Activated naive CD8-positive, alpha-beta T cell treated with anti-CD3 and anti-CD28 coated beads for 36 hours (primary cell): Measurements from ENCODE around the gene EFNA4. TPM values are rescaled to one million over a fixed set of nuclear protein-coding genes. Genes with fewer than 3 reads are reported as not detected.

Experiments
- DNase-seq: peaks from one replicate; pipeline ENCODE4 v3.0.0; 2021
- H3K27ac Mint-ChIP-seq: one replicate; pipeline ENCODE4 v1.8.0; 2022; ENCODE audit warnings: mild to moderate bottlenecking, moderate library complexity, mixed read lengths
- H3K27me3 Mint-ChIP-seq: one replicate; pipeline ENCODE4 v1.8.0; 2022; ENCODE audit warnings: mild to moderate bottlenecking, mixed read lengths
- H3K36me3 Mint-ChIP-seq: one replicate; pipeline ENCODE4 v1.8.0; 2021; ENCODE audit warnings: mild to moderate bottlenecking, mixed read lengths
- H3K4me1 Mint-ChIP-seq: one replicate; pipeline ENCODE4 v1.8.0; 2021; ENCODE audit warnings: mixed read lengths
- H3K4me3 Mint-ChIP-seq: one replicate; pipeline ENCODE4 v1.8.0; 2022; ENCODE audit warnings: mild to moderate bottlenecking, moderate library complexity, mixed read lengths
- H3K9me3 Mint-ChIP-seq: one replicate; pipeline ENCODE4 v1.8.0; 2022; ENCODE audit warnings: mixed read lengths
- total RNA-seq, 2 experiments: library from RNA; stranded (reverse); gene quantifications; one replicate each; pipeline ENCODE4 v1.2.3, GENCODE V29; 2021

Gene EFNA4
- total RNA-seq, 2 experiments from 2014 or later, result 2.1 to 2.5 TPM

DNA sequence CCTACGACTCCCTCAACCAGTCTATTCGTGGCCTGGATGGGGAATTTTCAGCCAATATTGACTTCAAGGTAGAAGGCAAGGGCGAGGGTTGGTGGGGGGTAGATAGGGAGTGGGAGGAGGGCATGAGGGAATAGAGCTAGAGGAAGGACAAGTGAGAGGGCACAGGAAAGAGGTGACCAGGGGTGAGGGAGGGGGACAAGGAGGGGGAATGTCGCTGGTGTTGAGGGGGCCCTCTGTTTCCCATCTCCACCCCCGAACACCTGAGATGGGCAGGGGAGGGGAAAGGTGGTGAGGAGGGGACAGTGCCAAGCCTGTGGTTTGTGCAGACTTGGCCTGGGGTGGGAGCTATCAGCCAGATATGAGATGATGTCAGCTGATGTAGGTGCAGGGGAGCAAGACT is 20.8 kb upstream of the EFNA4 start:
- no peaks in the 10 kb centered on the region for H3K9me3 Mint-ChIP-seq
- peaks cover 11% of the 10 kb centered on the region for H3K4me1 Mint-ChIP-seq
- peaks cover 3% of the 10 kb centered on the region for H3K27me3 Mint-ChIP-seq
- no peak for DNase-seq
- H3K4me3 Mint-ChIP-seq, result no peak overlapping the region
- H3K27ac Mint-ChIP-seq, result no peak overlapping the region
- no peaks in the 10 kb centered on the region for H3K36me3 Mint-ChIP-seq

DNA sequence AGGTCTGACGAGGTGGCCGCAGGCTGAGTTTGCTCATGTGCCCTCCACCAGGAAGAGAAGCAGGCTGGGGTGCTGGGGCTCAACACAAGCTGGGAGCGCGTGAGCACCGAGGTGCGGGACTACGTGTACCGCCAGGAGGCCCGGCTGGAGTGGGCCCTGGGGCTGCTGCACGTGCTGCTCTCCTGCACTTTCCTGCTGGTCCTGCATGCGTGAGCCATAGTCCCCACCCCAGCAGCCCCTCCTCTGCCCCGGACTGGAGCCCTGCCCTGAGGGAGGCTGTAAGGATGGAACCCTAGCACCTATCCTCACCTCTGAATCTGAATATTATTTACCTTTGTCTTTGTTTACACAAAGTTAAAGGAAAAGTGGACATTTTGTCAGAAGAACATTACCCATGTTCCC is 20.2 kb upstream of the EFNA4 start:
- no peaks in the 10 kb centered on the region for H3K36me3 Mint-ChIP-seq

DNA sequence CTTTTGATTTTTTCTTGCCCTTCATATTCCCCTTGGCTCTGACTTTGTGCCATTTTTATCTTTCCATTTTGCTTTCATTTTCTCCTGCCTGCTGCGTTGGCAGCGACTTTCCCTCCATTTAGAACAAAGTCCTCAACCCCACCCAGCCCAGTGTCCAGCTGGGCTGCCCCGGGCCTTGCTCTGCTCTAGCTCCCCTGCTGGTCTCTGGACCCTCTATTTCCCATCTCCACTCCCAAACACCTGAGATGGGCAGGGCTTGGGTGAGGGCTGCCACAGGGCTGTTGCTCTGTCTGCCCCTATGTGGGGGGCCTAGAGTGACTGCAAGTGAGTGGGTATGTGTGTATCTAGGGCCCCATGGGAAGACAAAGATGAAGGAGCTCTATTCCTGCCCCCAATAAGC is 19.7 kb upstream of the EFNA4 start:
- Mint-ChIP-seq H3K4me1 (peaks cover 11% of the 10 kb centered on the region), H3K9me3 (no peaks in the 10 kb centered on the region), H3K36me3 (no peaks in the 10 kb centered on the region), H3K27me3 (no peaks in the 10 kb centered on the region), H3K4me3 (no peak overlapping the region), H3K27ac (no peak overlapping the region)
- no peak for DNase-seq

More for the DNA sequence above, 20.2 kb upstream of the EFNA4 start:
- Mint-ChIP-seq H3K27me3 (peaks cover 3% of the 10 kb centered on the region), H3K27ac (no peak overlapping the region), H3K9me3 (no peaks in the 10 kb centered on the region), H3K4me3 (no peak overlapping the region), H3K4me1 (peaks cover 11% of the 10 kb centered on the region)
- no peak for DNase-seq

DNA sequence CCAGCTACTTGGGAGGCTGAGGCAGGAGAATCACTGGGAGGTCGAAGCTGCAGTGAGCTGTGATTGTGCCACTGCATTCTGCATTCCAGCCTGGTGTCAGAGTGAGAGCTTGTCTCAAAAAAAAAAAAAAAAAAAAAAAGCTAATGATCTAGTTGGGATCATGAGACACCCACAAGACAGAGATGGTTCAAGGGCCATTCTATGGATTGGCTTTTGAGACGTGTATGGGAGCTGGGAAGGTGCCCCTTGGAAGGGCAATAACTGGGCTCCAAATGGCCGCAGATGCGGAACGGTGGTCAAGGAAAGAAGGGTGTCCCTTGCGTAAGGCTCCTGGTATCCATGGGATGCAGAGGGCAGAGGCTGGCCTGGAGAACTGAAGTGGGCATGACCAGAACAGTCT is 19.2 kb upstream of the EFNA4 start:
- no peak for DNase-seq
- Mint-ChIP-seq H3K4me1 (peaks cover 11% of the 10 kb centered on the region), H3K9me3 (no peaks in the 10 kb centered on the region), H3K27me3 (no peaks in the 10 kb centered on the region), H3K4me3 (no peak overlapping the region), H3K36me3 (no peaks in the 10 kb centered on the region), H3K27ac (no peak overlapping the region)

DNA sequence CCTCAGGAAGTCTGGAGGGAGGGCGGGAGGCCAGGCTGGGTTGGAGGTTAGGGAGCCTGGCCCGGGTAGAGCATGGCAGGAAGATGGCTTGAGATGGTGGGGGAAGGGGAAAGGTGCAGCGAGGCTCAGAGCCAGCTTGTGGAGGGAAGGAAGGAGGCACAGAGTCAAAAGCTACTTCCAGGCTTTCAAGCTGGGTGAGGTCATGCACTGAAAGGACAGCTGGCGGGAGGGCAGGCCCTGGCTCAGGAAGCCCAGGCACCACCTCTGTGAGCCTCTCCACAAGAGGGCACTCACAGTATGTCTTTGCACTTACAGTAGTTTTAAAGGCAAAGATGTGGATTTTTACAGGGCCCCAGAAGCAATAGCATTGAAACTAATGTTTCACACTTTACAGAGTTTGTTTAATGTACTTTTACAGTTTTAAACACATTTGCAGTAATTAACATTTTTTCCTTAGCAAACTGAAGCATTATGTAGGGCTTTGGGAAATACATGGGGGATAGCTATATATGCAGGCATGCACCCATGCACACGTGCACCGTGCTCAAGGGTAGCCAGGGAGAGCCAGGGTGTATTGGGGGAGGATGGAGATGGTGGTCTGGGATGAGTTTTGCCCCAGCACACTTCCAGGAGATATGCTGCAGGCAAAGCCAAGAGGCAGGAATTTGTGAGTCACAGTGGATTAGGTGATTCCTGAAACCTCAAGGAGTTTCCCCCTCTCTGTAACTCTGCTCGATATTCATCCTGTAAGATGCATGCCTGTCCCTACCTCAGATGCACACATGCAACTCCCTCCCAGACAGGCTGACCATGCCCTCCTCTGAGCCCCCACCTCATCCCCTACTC is 18.5 kb upstream of the EFNA4 start:
- peak; percentile 61 for DNase-seq
- Mint-ChIP-seq H3K36me3 (no peaks in the 10 kb centered on the region), H3K4me3 (no peak overlapping the region), H3K4me1 (peaks cover 15% of the 10 kb centered on the region), H3K27ac (no peak overlapping the region), H3K9me3 (no peaks in the 10 kb centered on the region), H3K27me3 (no peaks in the 10 kb centered on the region)

DNA sequence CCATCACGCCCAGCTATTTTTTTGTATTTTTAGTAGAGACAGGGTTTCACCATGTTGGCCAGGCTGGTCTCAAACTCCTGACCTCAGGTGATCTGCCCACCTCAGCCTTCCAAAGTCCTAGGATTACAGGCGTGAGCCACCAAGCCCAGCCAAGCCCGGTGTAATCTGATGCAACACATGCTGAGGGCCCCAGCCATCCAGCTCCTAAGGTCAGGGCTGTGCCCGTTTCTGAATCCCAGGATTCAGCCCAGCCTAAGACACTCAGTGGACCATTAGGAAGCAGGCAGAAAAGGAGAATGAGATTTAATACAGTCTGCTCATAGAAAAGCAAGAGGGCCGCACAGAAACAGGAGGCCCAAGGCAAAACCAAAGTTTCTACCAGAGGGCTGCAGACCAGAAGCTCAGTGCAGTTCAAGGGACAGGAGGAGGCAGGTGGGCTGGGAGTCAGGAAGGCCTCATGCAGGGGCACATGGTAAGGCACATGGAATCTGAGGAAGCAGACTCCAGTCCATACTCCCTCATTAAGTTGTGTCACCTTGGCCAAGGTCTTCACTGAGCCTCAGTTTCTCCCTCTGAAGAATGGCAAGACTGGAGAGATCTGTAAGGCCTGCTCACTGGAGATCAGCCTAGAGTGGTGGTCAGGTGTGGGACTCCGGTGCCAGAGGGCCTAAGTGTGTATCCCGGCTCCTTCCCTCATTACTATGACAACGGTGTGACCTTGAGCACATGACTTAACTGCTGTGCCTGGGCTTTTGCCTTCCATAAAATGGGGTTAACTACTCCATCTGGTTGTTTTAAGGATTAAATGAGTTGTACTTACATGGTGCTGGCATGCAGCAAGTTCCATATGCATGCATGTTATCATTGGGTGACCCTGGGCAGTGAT is 14.8 kb upstream of the EFNA4 start:
- Mint-ChIP-seq H3K4me3 (no peak overlapping the region), H3K9me3 (no peaks in the 10 kb centered on the region), H3K4me1 (peaks cover 32% of the 10 kb centered on the region), H3K36me3 (no peaks in the 10 kb centered on the region), H3K27ac (no peak overlapping the region), H3K27me3 (no peaks in the 10 kb centered on the region)
- DNase-seq, result no peak

DNA sequence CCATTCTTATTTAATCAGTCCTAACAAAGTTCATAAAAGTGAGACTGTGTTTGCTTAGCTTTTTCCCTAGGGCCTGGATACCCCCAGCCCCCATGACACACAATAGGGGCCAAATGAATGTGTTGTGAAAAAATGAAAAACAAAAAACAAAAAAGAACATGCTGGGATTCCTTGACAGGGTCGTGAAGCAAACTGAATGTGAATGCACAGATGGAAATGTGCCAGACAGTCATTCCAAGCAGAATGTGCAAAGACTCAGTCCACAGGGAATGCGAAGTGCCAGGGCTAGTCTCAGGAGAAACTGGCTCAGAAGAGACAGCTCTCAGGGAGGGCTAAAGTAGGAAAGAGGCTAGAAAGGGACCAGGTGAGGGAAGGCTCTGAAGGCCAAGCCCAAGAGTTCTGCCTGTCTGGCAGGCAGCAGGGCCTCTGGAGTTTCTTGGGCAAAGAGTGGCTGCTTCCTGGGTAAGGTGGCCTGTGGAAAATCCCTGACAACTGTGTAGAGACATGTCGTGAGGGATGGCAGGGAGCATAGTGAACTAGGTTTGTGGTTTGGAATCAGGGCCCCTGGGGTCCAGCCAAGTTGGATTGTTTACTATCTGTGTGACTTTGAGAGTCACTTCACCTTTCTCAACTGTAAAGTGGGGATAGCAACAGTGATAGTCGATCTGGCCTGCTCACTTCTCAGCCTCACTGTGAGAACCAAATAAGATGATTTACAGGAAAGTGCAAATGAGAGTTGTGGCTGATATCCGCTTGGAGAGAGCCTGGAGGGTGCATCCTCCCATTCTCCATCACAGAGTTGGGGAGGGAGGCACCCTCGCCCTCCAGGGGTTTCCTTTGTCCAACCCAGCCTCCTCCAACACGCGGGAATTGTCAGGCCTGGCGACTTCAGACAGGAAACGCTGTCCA is 13.6 kb upstream of the EFNA4 start:
- H3K36me3 Mint-ChIP-seq, result no peaks in the 10 kb centered on the region
- H3K4me3 Mint-ChIP-seq, result peak overlapping the region; percentile 82
- H3K27me3 Mint-ChIP-seq, result no peaks in the 10 kb centered on the region
- H3K27ac Mint-ChIP-seq, result no peak overlapping the region
- DNase-seq, result no peak
- no peaks in the 10 kb centered on the region for H3K9me3 Mint-ChIP-seq
- peaks cover 28% of the 10 kb centered on the region for H3K4me1 Mint-ChIP-seq

DNA sequence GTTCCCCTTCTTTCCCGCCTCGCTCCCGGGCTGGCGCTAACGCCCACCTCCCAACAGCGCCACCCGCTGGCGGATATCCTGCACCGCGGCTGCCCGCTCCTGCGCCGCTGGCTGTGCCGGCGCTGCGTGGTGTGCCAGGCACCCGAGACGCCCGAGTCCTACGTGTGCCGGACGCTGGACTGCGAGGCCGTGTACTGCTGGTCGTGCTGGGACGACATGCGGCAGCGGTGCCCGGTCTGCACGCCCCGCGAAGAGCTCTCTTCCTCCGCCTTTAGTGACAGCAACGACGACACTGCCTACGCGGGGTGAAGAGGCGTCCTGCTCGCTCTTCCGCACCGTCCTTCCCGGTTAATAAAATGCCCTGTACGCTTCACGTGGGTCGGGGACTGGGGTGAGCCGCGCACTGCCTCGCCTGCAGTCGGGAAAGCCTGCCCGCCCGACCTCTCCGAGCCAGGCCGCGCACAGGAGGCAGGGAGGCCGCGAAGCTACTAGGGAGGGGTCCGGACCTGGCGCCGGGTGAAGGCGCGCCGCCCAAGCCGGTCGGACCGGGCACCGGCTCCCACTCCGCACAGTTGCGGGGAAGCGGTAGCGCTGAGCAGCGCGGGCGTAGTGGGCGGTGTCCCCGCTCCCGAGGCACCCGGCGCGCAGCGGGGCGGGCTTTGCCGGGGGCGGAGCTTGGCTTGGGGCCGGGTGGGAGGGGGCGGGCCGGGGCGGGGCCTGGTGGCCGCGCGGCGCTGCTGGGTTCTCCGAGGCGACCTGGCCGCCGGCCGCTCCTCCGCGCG is 12.8 kb upstream of the EFNA4 start, which contains the start of gene ADAM15:
ADAM15 (plus strand) TSS at position 757 of the 782 bp plus-strand sequence. CDS start 71 bp downstream, outside the sequence.
- Mint-ChIP-seq H3K4me3 (peak within 1 kb of the TSS; percentile 82), H3K36me3 (no peaks in the 10 kb centered on the region), H3K27me3 (no peaks in the 10 kb centered on the region), H3K9me3 (no peaks in the 10 kb centered on the region), H3K4me1 (peaks cover 21% of the 10 kb centered on the region), H3K27ac (peak within 1 kb of the TSS; percentile 66)
- peak; percentile 83 for DNase-seq

DNA sequence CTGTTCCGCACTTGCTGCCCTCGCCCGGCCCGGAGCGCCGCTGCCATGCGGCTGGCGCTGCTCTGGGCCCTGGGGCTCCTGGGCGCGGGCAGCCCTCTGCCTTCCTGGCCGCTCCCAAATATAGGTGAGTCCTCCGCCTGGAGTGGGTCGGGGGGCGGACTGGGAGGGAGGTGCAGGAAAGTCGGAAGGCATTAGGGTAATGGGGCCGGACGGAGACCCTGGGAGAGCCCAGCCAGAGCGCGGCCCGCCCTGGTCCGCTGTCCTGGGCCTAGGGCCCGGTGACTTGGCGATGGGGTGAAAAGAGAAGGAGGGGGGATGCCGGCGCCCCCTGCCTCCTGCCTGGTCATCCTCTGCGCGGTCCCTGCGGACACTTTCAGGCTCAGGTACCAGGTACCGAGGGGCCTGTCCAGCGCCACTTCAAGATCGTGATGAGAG is 12.2 kb upstream of the EFNA4 start:
- DNase-seq, result no peak
- H3K4me3 Mint-ChIP-seq, result peak overlapping the region; percentile 82
- H3K36me3 Mint-ChIP-seq, result no peaks in the 10 kb centered on the region
- no peaks in the 10 kb centered on the region for H3K27me3 Mint-ChIP-seq
- no peak overlapping the region for H3K27ac Mint-ChIP-seq
- no peaks in the 10 kb centered on the region for H3K9me3 Mint-ChIP-seq
- H3K4me1 Mint-ChIP-seq, result peaks cover 21% of the 10 kb centered on the region

DNA sequence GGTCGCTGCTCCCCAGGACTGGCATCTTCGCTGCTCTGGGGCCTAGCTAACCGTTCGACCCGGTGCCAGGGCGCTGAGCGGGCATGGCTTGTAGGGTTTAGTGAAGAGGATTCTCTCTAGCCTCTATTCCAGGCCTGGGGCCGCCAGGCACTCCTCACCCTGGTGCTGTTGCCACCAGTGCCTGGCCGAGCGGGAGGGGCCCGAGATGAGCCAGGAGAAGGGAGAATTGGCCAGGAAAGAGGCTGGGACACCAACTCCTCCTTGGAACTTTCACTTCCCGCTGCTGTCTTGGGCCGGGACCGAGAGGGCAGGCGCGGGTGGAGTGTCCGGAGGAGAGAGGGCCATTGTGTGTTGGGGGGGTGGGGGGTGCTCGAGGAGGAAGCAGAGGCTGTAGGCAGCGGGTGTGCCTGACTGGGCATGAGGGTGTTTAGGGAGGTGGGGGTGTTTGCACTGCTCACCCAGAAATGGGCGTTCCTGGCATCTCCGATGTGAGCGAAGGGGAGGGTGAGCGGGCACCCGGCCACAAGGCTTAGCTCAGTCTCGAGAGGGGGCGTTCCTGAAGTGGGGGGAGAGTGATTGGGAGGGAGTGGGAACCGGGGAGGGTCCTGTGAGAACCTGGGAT is 11.7 kb upstream of the EFNA4 start:
- no peaks in the 10 kb centered on the region for H3K36me3 Mint-ChIP-seq
- peaks cover 21% of the 10 kb centered on the region for H3K4me1 Mint-ChIP-seq
- peak overlapping the region; percentile 82 for H3K4me3 Mint-ChIP-seq
- no peaks in the 10 kb centered on the region for H3K27me3 Mint-ChIP-seq
- H3K27ac Mint-ChIP-seq, result peak overlapping the region; percentile 2
- no peaks in the 10 kb centered on the region for H3K9me3 Mint-ChIP-seq
- DNase-seq, result peak; percentile 49

DNA sequence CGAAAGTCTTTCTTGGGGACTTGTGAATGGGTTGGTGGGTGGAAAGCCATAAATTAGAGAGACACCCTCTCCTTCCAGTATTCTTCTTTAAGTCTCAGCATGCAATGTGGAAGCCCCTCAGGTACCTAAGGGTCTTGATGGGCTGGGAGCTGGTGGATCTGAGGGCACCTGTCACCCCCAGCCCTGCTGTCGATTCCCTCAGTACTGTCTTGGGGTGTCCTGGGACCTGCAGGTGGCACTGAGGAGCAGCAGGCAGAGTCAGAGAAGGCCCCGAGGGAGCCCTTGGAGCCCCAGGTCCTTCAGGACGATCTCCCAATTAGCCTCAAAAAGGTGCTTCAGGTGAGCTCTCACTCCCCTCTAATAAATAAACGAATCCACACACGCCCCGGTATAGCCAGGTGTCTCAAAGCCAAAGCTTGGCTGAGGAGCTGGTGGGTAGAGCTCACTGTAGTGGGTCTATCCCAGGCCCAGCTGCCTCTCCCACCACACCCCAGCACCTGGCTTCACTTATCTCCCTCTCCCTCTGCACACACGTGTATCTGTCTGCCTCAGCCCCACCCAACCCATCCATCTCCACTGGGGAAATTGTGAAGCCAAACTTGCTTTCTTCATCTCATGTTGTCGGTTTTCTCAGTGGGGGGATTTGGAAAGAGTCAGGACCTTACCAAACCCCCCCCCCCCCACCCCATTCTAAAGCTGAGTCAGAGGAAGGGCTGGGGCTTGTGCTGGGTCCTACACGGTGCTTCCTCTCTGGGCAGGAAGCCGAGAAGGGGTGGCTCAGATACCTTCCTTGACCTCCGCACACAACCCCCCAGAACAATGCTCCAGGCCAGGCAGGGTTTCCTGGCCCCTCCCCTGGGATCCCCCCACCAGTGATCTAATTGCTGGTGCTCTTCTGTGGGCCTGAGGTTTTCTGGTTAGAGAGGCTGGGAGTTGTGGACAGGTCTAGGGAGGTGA is 10.8 kb upstream of the EFNA4 start:
- Mint-ChIP-seq H3K4me3 (peak overlapping the region; percentile 82), H3K27ac (no peak overlapping the region), H3K4me1 (peaks cover 21% of the 10 kb centered on the region), H3K36me3 (no peaks in the 10 kb centered on the region), H3K9me3 (no peaks in the 10 kb centered on the region), H3K27me3 (no peaks in the 10 kb centered on the region)
- DNase-seq, result peak; percentile 36

DNA sequence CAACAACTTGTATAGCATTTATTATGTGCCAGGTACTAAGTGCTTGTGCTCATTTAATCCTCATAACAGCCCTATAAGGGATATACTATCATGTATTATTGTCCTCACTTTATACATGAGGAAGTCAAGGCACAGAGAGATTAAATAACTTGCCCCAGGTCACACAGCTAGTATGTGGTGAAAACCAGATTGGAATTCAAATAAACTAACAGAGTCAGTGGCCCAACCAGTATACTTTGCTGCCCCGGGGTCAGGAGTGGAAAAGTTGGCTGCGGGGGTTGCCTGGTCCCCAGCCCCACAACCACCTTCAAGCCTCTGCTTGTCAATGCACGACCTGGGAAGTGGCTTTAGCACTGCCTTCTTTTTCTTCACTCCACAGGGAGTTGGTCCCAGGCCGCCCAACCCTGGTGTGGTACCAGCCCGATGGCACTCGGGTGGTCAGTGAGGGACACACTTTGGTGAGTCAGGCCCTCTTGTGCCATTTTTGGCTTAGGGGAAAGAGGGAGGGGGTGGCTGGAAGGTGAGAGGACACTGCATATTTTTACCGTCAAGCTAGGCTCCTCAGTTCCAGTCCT is 9.9 kb upstream of the EFNA4 start:
- no peak overlapping the region for H3K27ac Mint-ChIP-seq
- no peaks in the 10 kb centered on the region for H3K27me3 Mint-ChIP-seq
- H3K36me3 Mint-ChIP-seq, result no peaks in the 10 kb centered on the region
- DNase-seq, result no peak
- peak overlapping the region; percentile 55 for H3K4me3 Mint-ChIP-seq
- H3K9me3 Mint-ChIP-seq, result no peaks in the 10 kb centered on the region
- H3K4me1 Mint-ChIP-seq, result peaks cover 21% of the 10 kb centered on the region
